Skin of body (tissue), 3 donors: ENCODE results near the gene TPCN1. TPM values are rescaled to one million over a fixed set of nuclear protein-coding genes. Genes with fewer than 3 reads are reported as not detected.
A peak's percentile ranks its signal among the peaks of the same experiment; 100 is the strongest.

Experiments used
- DNase-seq: peaks from one replicate; lab custom pipeline; 2025; lab: John Stamatoyannopoulos, UW
- small RNA-seq: library from RNA; depleted of rRNA; stranded (forward); fragments of <200 nt; gene quantifications from one replicate; pipeline ENCODE3, GENCODE V24; 2014; ENCODE audit warnings: low replicate concordance
- total RNA-seq: library from RNA; depleted of rRNA; stranded (reverse); fragments of >200 nt; gene quantifications from one replicate; pipeline ENCODE4 v1.2.3, GENCODE V29; 2014

The TPCN1 gene
- total RNA-seq, 1 donor from 2014 or later = 19.0 TPM

GRCh38 chr12:113333877-113334785 is 112.9 kb downstream of the TPCN1 start:
- DNase-seq = no peak

GRCh38 chr12:113334786-113335539 is 113.7 kb downstream of the TPCN1 start, which contains the start of gene SLC8B1:
Gene SLC8B1 (minus strand): TSS chr12:113335109. CDS start chr12:113332878, 2,231 bp downstream.
- peak; percentile 38 for DNase-seq

- DNase-seq = no peak
Measured at GRCh38 chr12:113339540-113339939, 118.3 kb downstream of the TPCN1 start.

- DNase-seq = no peak
Measured at GRCh38 chr12:113340061-113340460, 118.8 kb downstream of the TPCN1 start.

- DNase-seq = no peak
Measured at GRCh38 chr12:113341535-113341934, 120.3 kb downstream of the TPCN1 start.

- no peak for DNase-seq
Measured at GRCh38 chr12:113345318-113345717, 124.1 kb downstream of the TPCN1 start.

GRCh38 chr12:113346353-113346752 is 125.1 kb downstream of the TPCN1 start:
- DNase-seq = no peak

- no peak for DNase-seq
Measured at GRCh38 chr12:113347107-113347506, 125.8 kb downstream of the TPCN1 start.

GRCh38 chr12:113347892-113348291 is 126.6 kb downstream of the TPCN1 start:
- DNase-seq = no peak

Small RNA genes within 50 kb of the gene (small RNA-seq; reads per million reads assigned to genes)
- gene MIR6762 (not detected), gene RF00019 (not detected)

Other genes starting within 250 kb of the TPCN1 start
- 2.2 TPM for gene OAS2, start 242.9 kb upstream of the TPCN1 start, total RNA-seq
- 9.0 TPM for gene DTX1, start 164.7 kb upstream of the TPCN1 start, total RNA-seq
- gene RASAL1, start 85.7 kb upstream of the TPCN1 start, total RNA-seq = 8.1 TPM
- gene CFAP73, start 71.7 kb upstream of the TPCN1 start, total RNA-seq = not detected
- gene DDX54, start 36.0 kb upstream of the TPCN1 start, total RNA-seq = 15.4 TPM
- gene RITA1, start 35.7 kb upstream of the TPCN1 start, total RNA-seq = 5.3 TPM
- gene SLC8B1, start 113.6 kb downstream of the TPCN1 start, total RNA-seq = 14.1 TPM
- gene PLBD2, start 137.1 kb downstream of the TPCN1 start, total RNA-seq = 11.1 TPM
- not detected for gene SDS, start 182.4 kb downstream of the TPCN1 start, total RNA-seq
- gene SDSL, start 200.9 kb downstream of the TPCN1 start, total RNA-seq = 2.6 TPM